Measurements from ENCODE around the gene RFX7. TPM values are rescaled to one million over a fixed set of nuclear protein-coding genes. Genes with fewer than 3 reads are reported as not detected.

The RFX7 gene
- total and polyA plus RNA-seq, 2 of the 4 experiments (the other 2 are of a cell fraction) = 4.1 to 10.6 TPM

- no peak overlapping the region for H4K91ac ChIP-seq (ENCODE audit: insufficient read depth, low read depth, low read length)
- peaks cover 2% of the 10 kb centered on the region; the same call in 1 of the 2 replicates for H3K9me3 ChIP-seq (ENCODE audit: control insufficient read depth, insufficient read depth, low read length)
- H3K56ac ChIP-seq (ENCODE audit: extremely low read depth, insufficient read depth, low read length) = no peak overlapping the region
- ATAC-seq (ENCODE audit: low read depth) = no peak
- no peak overlapping the region for H2BK5ac ChIP-seq (ENCODE audit: low read depth, low read length, poor library complexity, severe bottlenecking)
- no peak for TF ChIP-seq RCOR1 (IDR thresholded peaks at IDR 0.05; ENCODE audit: insufficient replicate concordance, low read length)
- TF ChIP-seq FOS (IDR thresholded peaks at IDR 0.05; ENCODE audit: low read depth, low read length) = no peak
- TF ChIP-seq CHD1 (IDR thresholded peaks at IDR 0.05; ENCODE audit: low read depth, low read length) = no peak
- no peak for TF ChIP-seq MAFK (IDR thresholded peaks at IDR 0.05; ENCODE audit: low read depth, low read length)
- TF ChIP-seq MAZ (IDR thresholded peaks at IDR 0.05; ENCODE audit: borderline replicate concordance, low read depth, low read length) = no peak
- no peak for TF ChIP-seq CEBPB (IDR thresholded peaks at IDR 0.05; ENCODE audit: low read depth, low read length)
- TF ChIP-seq RAD21 (IDR thresholded peaks at IDR 0.05; ENCODE audit: low read length) = no peak
- TF ChIP-seq USF2 (IDR thresholded peaks at IDR 0.05; ENCODE audit: low read depth, low read length) = no peak
- TF ChIP-seq BHLHE40 (IDR thresholded peaks at IDR 0.05; ENCODE audit: low read depth, low read length) = no peak
- TF ChIP-seq MXI1 (IDR thresholded peaks at IDR 0.05; ENCODE audit: borderline replicate concordance, low read depth, low read length) = no peak
- H2AFZ ChIP-seq (replicated peaks; ENCODE audit: low read length, poor library complexity) = no peak overlapping the region
- H3K27me3 ChIP-seq (ENCODE audit: control insufficient read depth, insufficient read depth, low read length) = no peaks in the 10 kb centered on the region
- no peak overlapping the region for H2BK15ac ChIP-seq (ENCODE audit: low read depth, low read length)
- no peaks in the 10 kb centered on the region for H4K20me1 ChIP-seq (ENCODE audit: insufficient read depth, low read length)
- no peaks in the 10 kb centered on the region for H3K79me1 ChIP-seq (ENCODE audit: low read depth in 1 of 2, low read length in 2 of 2)
- H4K5ac ChIP-seq (ENCODE audit: low read depth, low read length) = no peak overlapping the region
- no peak overlapping the region for H3K23ac ChIP-seq (ENCODE audit: low read depth, low read length)
- no peak overlapping the region for H3K27ac ChIP-seq (ENCODE audit: insufficient read depth, low read length)
- no CpG with 5 or more reads among the region's 3 CpGs for whole genome bisulfite sequencing, 2 experiments (ENCODE audit: extremely low coverage in 2 of 2, insufficient read length in 1 of 2)
- no peak overlapping the region for H2AK5ac ChIP-seq (ENCODE audit: low read depth, low read length)
- H3K4me1 ChIP-seq (ENCODE audit: control insufficient read depth, insufficient read depth, low read length) = no peaks in the 10 kb centered on the region
- no peak overlapping the region for H3K4me2 ChIP-seq (ENCODE audit: low read depth, low read length)
- H3K18ac ChIP-seq (ENCODE audit: low read depth, low read length) = no peak overlapping the region
- no peak overlapping the region for H3K9ac ChIP-seq (ENCODE audit: low read depth, low read length)
- no peak overlapping the region for H3K14ac ChIP-seq (replicated peaks; ENCODE audit: low read depth, low read length)
- dilution Hi-C loops (cut with HindIII; ENCODE audit: low sequenced_read_pairs, unreplicated experiment) (no loop called here), in situ Hi-C loops (cut with MboI; ENCODE audit: low sequenced_read_pairs) (no loop called here), intact Hi-C loops (cut with micrococcal nuclease) (no loop called here)
- ChIA-PET CTCF (interaction anchor here (0.7 kb wide), 1 partner anchor 26 kb away, joined by 3 read pairs; no protein-coding TSS in a partner anchor), POLR2A (ENCODE audit: unreplicated experiment) (no interaction called here)
- H3K9me1 ChIP-seq (ENCODE audit: insufficient read depth, low read length) = no peaks in the 10 kb centered on the region
- H3K36me3 ChIP-seq (ENCODE audit: control insufficient read depth, insufficient read depth, low read length) = no peaks in the 10 kb centered on the region
- H4K8ac ChIP-seq (ENCODE audit: low read depth in 2 of 2, low read length in 2 of 2) = no peak overlapping the region
- no peak overlapping the region for H2BK20ac ChIP-seq (ENCODE audit: low read depth, low read length)
- no peak overlapping the region for H2BK120ac ChIP-seq (ENCODE audit: low read depth, low read length)
- no peak for DNase-seq
- H3K4ac ChIP-seq (ENCODE audit: low read depth, low read length) = no peak overlapping the region
- H2AK9ac ChIP-seq (replicated peaks; ENCODE audit: low read depth, low read length, poor library complexity) = no peak overlapping the region
- no peak overlapping the region for H3K4me3 ChIP-seq (ENCODE audit: insufficient read depth, low read depth, low read length)
- no TSS peak for BruUV-seq (replicated peaks)
These were observed 42.5 kb upstream of the RFX7 start for GRCh38 chr15:56286213-56286612.
